HG02571 (cell line): ENCODE results near the gene OLFM2.

Experiments used
- ATAC-seq: cut with Tn5 transposase; IDR thresholded peaks from one replicate; pipeline ENCODE4 v1.9.1; 2021; ENCODE audit warnings: mild to moderate bottlenecking, moderate library complexity; ENCODE audit not compliant: unreplicated experiment

OLFM2 gene

GRCh38 chr19:9910625-9911024, 25.7 kb downstream of the OLFM2 start:
- ATAC-seq: no peak

GRCh38 chr19:9909251-9909650, 27.1 kb downstream of the OLFM2 start:
- ATAC-seq: no peak

GRCh38 chr19:9906475-9907087, 29.7 kb downstream of the OLFM2 start:
- no peak for ATAC-seq

GRCh38 chr19:9903336-9903735, 33.0 kb downstream of the OLFM2 start:
- ATAC-seq: no peak

- no peak for ATAC-seq
Observed at GRCh38 chr19:9901642-9902041, 34.7 kb downstream of the OLFM2 start.

DNA sequence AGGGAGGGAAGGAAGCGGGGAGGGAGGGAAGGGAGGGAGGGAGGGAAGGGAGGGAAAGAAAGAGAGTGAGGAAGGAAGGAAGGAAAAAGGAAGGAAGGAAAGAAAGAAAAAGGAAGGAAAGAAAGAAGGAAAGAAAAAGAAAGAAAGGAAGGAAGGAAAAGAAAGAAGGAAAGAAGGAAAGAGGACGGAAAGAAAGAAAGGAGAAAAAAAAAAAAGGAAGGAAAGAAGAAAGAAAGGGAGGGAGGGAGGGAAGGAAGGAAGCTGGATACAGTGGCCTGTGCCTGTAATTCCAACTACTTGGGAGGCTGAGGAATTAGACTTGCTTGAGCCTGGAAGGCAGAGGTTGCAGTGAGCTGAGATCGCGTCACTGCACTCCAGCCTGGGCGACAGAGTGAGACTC, 35.3 kb downstream of the OLFM2 start:
- ATAC-seq: no peak

DNA sequence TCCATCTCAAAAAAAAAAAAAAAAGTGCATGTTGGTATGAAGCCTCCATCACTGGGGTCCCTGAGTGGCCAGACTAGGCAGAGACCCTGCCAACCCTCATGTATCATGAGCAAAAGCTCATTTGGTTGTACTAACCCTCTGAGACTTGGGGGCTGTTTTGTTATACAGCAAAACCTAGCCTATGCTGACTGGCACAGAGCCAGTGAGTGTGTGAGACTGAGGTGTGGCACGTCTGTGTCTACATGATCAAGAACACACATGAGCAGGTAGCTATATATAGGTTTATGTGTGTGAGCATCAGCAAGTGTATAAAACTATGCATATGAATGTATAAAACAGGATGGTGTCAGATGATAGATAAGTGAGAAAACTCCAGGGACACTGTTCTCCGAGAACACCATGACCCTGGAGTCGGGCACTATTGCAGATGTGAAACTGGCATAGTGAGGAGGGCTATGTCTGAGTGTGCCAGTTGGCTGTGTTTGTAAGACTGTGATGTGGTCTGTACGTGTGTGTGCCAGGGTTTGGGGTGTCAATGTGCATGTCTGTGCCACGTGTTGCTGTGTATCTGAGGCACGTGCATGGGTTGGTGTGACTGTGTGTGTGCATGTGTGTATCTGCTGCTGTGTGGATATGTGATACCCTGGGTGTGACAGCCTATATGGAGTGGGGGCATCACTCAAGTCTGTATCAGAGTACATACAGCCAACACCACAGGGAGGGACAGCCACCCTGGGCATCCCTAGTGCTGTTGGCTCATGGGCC, 44.5 kb downstream of the OLFM2 start:
- ATAC-seq: no peak

DNA sequence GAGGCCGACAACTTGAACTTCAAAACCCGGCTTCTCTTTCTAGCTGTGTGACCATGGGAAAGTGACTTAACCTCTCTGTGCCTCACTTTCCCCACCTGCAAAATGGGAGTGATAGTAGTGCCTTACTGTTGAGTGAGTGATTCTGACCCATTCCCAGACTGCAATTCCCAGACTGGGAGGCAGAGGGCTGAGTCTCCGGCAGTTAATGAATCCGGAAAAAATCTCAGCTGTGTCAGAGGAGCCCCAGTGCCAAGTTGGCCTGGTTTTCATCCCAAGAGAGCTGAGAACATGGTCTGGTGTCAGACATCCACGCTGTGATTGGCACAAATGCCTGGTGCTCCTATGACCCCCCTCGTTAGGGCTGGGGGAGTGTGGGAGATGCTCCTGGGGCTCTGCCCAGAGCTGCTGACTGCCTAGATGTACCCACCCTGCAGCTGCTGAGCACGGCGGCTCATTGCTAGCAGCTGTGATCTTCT, 51.2 kb downstream of the OLFM2 start:
- ATAC-seq: no peak

DNA sequence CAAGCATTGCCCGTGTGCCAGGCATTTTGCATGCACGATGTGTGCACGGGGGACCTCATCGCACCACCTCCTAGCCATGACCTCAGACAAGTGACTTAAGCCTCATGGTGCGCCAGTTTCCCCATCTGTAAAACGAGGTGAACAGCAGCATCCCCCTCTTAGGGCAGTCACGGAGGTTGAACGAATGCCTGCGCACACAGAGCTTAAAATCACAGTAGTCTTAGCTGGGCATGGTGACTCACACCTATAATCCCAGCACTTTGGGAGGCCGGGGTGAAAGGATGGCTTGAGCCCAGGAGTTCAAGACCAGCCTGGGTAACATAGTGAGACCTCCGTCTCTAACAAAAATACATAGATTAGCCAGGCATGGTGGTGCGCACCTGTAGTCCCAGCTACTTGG, 52.6 kb downstream of the OLFM2 start:
- no peak for ATAC-seq

DNA sequence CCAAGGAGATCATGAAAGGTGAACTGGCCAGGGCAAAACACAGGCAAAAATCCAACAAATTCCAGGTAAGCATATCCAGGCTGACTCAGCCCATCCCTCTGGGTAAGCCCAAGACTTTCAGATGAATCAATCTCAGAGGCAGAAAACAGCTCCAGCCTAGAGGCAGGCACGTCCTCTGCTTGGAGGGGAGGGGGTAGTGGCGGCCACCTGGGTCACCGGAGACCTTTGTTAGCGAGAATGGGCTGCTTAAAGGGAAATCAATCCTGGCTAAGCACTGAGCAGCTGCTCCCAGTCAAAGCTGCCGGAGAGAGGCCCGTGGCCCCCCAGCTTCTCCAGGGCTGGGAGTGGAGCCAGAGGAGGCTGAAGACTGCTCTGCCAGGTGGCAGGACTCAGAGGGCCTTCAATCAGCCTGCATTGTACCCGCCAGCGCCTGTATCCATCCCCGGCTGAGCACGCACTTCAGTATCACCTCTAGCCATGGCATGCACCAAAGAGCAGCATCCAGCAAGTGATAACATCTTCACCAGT, 53.0 kb downstream of the OLFM2 start:
- ATAC-seq: no peak

DNA sequence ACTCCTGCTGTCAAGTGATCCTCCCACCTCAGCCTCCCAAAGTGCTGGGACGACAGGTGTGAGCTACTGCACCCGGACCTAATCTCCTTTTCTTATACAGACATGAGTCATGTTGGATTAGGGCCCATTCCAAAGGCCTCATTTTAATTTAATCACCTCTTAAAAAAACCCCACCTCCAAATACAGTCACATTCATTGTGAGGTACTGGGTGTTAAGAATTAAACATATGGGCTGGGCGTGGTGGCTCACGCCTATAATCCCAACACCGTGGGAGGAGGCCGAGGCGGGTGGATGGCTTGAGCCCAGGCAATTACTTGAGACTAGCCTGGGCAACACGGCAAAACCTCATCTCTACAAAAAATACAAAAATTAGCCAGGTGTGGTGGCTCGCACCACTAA, 54.6 kb downstream of the OLFM2 start:
- no peak for ATAC-seq

DNA sequence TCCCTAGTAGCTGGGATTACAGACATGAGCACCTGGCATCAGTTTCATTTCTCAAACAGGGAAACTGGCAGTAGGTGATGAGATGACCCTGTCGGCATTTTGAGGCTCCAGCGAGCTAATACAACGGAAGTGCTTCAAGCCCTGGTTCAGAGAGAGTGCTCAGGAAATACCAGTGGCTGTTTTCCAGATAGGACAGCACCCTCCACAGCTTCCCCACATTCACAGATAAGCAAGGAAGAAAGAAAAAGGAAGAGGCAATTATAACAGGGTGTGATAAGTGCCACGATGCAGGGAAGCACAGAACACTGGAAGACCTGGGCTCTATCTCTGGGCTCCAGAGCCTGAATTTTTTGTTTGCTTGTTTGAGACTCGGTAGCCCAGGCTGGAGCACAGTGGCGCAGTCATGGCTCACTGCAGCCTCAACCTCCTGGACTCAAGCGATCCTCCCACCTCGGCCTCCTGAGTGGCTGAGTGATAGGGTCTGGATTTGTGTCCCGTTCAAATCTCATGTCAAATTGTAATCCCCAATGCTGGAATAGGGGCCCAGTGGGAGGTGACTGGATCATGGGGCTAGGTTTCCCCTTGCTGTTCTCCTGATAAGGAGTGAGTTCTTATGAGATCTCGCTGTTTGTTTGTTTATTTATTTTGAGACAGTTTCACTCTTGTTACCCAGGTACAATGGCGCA, 57.7 kb downstream of the OLFM2 start:
- ATAC-seq: no peak

DNA sequence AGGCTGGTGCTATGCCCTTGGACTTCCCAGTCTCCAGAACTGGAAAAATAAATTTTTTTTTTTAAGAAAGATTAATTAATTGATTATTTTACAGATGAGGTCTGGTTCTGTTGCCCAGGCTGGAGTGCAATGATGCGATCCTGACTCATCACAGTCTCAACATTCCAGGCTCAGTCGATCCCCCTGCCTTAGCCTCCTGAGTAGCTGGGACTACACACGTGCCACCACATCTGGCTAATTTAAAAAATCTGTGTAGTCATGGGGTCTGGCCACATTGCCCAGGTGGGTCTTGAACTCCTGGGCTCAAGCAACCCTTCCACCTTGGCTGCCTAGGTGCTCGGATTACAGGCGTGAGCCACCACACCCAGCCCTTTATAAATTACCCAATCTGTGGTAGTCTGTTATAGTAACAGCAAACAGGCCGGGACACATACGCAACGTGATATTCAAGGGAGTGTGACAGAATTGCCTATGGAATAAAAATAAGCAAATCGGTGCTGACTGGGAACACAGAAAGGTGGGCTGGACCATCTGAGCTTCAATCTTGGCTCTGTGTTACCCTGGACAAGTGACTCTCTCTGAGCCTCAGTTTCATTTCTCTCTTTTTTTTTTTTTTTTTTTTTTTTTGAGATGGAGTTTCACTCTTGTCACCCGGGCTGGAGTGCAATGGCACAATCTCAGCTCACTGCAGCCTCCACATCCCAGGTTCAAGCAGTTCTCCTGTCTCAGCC, 58.4 kb downstream of the OLFM2 start:
- ATAC-seq: no peak

DNA sequence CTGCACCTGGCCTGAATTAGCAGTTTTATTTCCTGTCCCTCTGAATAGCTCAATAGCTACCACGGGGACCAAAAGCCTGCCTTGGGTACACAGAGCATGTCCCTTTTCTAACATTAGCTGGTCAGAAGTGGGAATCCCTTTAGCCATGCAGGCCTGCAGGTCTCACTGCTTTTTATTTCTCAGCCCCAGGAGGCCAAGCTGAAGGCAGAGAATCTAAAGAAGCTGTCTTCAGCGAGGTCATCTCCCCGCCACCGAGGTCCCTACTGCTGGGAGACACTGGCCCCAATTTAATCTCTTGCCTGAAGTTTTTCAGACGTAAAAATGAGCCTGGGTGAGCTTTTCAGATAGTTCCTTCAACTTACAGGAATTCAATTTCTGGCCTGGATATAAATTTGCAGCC, 60.5 kb downstream of the OLFM2 start:
- ATAC-seq: no peak

DNA sequence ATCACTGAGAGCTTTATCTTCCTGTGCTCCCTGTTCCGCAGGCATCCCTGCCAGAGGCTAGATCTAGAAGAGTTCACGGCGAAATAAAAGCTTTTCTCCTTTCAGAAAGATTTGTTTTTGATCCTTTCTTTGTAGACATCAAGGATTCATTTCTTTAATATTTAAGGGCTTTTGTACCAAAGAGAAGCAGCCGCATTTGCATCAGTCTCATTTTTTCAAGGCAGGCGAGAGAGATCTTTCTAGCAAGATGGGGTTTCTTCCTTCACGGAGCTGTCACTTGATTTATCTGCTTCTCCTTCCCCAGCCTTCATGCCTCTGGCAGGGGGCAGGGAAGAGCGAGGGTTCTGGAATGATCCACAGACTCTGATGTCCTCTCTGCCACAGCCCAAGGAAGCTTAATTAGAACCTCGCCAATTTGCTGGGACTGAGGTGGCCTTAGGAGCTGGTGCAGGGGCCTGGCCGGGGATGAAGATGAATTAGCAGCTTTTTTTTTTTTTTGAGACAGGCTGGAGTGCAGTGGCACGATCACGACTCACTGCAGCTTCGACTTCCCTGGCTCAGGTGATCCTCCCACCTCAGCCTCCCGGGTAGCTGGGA, 61.2 kb downstream of the OLFM2 start:
- no peak for ATAC-seq

DNA sequence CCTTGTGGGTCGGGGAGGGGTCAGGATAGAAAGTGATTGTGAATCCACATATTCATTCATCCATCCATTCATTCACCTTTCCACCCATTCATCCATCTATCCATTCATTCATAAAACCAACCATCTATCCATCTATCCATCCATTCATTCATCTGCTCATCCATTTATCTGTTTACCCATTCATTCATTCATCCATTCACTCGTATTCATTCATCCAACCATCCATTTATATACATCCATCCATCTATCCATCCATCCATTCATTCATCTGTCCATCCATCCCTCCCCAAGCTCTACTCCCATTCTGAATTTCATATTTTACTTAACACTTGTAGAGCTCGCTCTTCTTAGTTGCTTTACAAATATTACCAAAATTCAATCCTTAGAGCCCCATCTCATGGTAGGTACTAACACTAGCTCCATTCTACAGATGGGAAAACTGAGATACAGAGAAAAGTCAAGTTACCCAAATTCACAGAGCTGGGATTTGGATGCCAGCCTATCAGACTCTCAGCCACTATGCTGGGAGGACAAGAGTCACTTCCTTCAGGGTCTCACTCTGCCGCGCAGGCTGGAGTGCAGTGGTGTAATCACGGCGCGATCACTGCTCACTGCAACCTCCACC, 63.6 kb downstream of the OLFM2 start:
- ATAC-seq: no peak

DNA sequence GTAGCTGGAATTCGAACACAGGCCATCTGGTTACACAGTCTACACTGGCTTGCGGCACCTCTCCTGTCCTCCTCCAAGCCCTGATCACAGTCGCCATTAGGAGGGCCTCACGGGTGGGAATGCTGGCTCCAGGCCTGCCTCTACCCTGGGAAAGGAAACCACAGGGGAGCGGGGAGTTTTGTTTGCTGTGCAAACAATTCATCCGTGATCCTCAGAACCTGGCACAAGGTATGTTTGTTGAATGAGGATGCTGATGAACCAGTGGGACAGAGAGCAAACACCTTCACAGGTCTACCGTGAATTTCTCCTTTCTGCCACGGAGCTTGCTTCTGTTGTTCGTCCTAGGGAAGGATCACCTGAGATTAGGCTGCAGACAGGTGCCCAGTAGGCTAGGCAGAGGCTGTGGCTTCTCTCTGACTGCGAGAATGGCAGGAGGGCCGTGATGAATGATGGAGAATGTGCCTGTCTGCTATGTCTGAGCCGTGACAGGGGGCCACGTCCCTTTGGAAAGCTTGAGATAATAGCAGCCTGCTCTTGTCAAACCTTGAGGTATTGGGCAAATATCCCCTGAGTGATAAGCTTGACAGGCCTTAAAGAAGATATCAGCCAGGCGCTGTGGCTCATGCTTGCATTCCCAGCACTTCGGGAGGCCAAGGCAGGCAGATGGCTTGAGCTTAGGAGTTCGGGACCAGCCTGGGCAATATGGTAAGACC, 64.5 kb downstream of the OLFM2 start:
- no peak for ATAC-seq

GRCh38 chr19:9868983-9869617, 67.2 kb downstream of the OLFM2 start:
- no peak for ATAC-seq
